HG02610 (cell line): ENCODE measurements around the gene SNX32.

Experiments
- ATAC-seq: cut with Tn5 transposase; IDR thresholded peaks from one replicate; pipeline ENCODE4 v1.9.1; 2021; ENCODE audit warnings: mild to moderate bottlenecking, moderate library complexity; ENCODE audit not compliant: unreplicated experiment

Gene SNX32

DNA sequence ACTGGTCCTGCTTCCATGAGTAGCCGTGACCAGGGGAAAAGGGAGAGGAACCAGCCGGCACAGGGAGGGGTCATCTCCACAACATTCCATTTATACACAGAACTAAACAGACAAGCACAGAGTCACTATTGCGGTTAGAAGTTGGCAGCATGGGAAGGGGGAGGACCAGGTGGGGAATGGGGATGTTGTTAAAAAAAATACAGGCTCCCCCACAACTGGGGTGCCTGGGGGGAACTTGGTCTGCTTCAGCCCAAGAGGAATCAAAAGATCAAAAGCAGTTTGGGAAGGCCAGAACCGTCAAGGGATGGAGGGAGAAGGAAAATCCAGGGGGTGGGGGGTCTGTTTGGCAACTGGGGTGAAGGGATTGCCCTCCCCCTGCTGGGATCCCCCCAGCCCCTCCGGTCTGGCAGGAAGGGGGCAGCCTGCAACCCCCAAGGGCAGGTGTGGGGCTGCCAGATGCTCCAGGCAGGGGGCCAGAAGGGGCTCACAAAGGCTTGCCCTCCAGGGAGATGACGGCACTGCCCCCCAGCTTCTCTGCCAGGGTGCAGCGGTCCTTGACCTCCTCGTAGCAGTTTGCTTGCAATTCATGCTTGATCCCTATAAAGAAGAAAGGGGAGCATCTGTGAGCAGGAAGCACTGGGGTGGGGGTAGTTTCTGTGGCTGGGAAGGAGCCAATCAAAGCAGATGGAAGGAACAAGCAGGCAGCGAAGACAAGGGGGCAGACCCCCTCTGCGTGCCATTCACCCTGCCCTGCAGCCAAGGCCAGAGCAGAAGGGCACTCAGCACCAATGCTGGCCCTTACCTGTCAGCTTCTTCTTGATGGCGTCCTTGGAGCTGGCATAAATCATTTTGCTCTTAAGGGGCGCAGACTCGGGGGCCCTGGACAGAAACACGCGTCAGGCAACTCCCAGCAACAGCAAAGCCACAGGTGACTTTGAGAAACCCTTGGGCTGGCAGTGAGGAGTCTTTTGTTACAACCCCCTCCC is 21.4 kb downstream of the SNX32 start:
- no peak for ATAC-seq

DNA sequence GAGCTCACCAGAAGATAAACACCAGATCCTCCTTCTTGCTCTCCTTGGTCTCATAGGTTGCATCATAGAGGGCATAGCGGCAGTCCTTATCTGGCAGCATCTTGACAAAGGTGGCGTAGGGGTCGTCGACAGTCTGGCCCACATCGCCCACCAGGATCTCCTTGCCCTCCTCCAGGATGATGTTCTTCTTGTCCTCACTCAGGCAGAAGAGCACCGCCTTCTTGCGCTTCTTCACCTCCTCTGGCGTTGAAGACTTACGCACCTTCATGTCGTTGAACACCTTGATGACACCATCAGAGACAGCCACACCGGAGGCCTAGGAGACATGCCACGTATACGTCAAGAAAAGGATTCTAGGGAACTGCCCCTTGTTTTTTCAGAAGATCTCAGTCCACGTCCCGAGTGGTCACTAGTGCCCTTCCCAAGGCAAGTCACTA is 22.2 kb downstream of the SNX32 start:
- no peak for ATAC-seq

DNA sequence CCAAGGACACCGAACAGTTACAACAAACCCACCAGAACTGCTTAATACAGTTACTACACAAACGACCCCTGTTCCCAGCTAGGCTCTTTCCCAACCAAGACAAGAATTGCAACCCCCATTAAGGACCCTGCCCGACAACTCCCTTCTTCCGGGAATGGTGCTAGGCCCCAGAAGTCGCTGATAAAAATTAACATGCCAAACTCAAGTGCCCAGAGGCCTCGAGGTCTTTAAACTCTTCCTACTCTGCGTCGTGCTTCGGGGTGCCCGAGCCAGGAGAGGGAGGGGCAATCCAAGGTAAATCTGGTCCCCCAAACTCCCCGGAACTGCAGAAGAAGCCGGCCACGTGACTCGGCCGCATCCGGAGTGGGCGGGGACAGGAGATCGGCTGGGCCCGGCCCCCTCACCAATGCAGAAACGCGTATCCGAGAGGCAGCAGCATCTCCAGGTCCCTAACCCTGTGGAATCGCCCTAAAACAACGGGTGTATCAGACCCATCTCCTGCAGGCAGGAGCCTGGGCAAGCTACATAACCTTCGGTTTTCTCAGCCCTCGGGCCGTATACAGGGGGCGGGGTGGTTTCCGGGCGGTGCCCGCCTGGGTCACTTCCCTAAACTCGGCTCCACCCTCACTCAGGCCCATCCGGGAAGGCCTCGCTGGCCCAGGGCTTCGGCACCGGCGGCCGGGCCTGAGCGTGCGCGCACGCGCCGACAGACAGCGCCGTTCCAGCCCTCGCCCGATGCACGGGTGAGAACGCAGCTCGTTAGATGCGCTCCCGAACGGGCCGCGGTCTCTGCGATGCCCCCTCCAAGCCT is 23.1 kb downstream of the SNX32 start:
- ATAC-seq, result peak; percentile 27

DNA sequence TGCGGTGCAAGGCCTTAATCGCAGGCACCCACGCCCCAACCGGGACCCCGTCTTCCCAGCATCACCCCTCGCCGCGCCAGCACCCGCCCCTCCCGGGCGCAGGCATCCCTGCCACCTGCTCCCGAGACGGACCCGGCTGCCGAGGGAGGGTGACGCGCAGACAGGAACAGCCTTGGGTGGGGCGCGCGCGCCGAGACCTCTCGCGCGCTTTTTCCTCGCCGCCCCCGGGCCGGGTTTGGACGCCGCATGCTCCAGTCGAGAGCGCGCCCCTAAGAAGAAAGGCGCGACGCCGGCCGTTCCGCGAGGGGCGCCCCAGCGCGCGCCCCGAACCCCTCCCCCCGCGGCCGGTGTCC is 23.7 kb downstream of the SNX32 start:
- no peak for ATAC-seq

DNA sequence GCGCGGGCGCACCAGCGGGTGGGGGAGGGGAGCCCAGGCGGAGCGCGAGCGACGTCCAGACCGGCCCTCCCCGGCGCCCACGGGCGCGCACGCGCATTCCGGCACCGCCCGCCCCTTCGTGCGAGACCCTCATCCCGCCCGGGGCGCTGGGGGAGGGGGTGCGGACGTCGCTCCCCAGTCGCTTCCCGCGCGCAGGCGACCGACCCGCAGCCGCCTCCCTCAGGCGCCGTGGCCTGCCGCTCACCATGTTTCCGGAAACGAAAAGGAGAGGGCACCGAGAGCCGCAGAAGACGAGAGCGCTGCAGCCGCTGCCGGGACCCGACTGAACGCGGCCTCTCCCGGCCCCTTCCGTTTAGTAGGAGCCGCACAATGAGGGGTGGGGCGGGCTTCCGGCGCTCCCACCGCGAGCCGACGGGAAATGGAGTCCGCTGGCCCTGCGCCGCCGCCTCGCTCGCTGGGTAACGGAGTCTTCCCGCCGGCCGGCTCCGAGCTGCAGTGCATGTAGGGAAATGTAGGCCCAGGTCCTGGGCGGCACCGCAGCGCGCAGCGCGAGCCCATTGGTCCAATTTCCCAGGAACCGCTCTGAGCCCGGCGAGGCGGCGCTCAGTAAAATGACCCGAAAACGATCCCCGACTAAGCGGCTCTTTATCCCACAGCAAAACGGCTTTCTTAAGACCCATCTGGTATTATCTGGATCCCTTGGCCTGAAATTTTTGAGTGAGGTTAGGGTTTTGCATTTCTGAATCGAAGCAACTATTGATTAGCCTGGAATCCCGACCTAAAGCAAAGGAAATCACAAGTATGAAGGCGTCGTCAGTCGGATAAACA is 24.3 kb downstream of the SNX32 start, which contains the start of gene CFL1:
CFL1 (minus strand) TSS at position 328 of the 828 bp plus-strand sequence; CDS start at position 247, 81 bp downstream.
- ATAC-seq, result peak; percentile 43

DNA sequence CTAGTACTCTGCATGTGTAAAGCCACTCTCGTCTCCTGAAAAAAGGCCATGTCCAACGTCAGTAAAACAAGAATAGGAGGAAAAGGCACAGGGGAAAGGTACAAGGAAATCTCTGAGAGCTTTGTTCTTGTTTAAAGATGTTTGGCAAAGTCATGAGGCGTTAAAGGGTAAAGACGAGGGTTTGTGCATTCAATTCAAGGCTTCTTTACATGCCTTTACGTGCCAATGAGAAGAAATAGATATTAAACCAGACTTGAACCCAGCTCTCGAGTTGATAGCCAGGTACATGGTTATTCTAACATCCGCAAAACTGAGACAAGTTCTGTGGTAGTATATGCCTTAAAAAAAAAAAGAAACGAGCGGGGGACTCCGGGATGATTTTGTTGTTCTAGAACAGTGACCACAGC is 24.9 kb downstream of the SNX32 start:
- ATAC-seq, result no peak

DNA sequence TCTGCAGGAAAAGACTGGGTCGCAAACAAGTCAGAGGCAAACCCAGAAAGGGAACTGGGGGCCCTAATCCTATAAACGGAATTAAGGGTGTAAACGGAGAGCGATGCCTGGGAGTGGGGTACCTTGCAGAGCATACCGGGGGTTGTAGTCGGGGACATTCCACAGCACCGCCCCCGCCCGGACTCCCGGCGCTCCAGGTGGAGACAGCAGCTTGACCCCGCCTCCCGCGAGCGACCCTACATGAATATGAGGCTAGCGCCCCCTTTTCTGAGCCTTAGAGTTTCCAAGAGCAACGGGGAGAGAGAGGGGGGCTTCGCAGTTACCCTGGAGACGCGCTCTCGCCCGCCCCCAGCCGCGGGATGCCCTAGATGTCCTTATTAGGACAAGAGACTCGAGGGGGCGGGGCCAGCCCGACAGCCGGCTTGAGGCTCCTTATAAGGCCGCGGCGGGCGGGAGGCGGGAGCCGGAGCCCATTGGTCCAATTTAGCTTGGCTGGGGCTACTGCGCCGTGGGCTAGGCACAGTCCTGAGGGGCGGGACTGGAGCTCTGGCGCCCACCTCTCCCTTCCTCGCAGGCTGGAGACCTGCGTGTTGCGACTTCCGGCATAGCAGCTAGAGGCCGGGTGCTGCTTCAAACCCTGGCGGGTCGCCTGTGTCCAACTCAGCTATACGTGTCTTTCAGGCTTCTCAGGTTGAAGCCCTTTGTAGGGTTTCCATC is 25.5 kb downstream of the SNX32 start:
- peak; percentile 62 for ATAC-seq

DNA sequence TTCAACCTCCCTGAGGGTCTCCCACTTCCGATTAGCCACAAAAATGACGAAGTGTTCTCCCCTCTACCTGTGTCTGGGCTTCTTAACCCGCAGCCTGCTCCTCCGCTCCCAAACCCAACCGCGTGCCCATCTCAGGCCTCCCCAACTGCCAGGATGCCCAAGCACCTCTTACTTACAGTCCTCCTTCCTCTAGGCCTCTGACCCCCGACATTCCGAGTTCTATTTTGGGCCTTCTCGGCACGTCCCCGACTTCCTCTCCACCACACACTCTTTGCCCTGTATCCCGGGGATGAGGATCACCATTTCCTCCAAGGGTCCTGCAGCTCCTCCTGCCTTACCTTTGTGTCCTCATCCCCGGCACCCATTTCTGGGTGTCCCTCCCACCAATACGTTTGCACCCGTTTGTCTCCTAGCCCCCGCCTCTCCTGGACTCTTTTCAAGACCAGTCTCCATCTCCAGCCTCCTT is 26.1 kb downstream of the SNX32 start:
- no peak for ATAC-seq

DNA sequence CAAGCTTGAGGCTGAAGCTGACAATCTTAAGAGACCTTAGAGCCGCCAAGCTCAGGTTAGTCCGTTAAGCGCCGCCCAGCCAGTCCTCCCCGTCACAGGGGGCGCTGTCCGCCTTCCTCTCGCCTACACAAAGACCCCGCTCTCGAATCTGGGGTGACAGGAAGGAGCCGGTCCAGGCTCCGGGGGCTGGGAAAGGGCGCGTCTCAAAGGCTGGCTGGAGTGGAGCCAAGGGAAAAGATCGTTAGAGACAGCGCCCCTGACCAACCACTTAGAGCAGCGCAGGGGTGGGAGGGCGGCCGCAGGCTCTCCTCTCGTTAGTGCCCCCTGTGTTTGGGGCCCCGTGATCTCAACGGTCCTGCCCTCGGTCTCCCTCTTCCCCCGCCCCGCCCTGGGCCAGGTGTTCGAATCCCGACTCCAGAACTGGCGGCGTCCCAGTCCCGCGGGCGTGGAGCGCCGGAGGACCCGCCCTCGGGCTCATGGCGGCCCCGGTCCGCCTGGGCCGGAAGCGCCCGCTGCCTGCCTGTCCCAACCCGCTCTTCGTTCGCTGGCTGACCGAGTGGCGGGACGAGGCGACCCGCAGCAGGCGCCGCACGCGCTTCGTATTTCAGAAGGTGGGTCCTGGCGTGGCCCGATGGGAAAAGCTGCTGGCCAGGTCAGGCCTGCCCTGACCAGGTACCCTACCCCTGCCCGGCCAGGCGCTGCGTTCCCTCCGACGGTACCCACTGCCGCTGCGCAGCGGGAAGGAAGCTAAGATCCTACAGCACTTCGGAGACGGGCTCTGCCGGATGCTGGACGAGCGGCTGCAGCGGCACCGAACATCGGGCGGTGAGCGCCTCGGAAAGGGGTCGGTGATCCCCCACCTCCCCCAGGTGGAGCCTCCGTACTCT is 26.8 kb downstream of the SNX32 start, which contains the start of gene MUS81:
MUS81 (plus strand) TSS at position 156 of the 887 bp plus-strand sequence; CDS start at position 477, 321 bp downstream.
- peak; percentile 26 for ATAC-seq

DNA sequence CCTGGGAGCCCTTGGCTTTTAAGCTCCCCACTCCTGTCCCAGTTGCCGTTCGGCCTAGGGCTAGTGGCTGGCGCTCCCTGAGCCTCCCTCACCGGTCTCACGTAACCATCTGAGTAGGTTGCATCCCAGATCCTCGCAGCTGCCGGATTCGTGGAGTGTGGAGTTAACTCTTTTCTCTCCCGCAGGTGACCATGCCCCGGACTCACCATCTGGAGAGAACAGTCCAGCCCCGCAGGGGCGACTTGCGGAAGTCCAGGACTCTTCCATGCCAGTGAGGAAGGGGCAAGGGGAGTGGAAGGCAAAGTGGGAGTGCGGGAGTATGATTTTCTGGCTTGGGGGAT is 27.4 kb downstream of the SNX32 start:
- no peak for ATAC-seq

DNA sequence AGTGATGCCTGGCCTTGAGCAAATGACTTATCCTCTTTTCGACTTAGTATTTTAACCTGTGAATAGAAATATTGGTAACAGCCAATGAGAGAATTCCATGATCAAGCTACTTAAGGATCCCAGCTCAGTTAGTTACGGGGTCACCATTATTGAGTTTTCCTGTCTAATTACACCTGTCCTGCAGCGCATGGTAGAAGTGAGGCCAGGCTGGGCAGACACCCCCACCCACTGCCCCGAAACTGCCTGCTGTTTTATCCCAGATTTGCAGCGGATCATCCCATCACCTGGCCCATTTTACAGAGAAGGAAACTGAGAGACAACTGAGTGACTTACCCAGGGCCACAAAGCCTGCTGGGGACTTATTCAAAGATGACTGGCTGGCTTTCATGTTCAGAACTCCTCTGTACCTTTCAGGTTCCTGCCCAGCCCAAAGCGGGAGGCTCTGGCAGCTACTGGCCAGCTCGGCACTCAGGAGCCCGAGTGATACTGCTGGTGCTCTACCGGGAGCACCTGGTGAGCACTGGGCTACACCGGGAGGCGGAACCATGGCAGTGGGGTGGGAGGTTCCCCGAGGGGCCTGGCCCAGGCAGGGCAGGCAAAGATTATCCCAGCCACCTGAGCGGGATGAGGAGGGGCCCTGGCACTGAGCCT is 27.9 kb downstream of the SNX32 start:
- no peak for ATAC-seq

DNA sequence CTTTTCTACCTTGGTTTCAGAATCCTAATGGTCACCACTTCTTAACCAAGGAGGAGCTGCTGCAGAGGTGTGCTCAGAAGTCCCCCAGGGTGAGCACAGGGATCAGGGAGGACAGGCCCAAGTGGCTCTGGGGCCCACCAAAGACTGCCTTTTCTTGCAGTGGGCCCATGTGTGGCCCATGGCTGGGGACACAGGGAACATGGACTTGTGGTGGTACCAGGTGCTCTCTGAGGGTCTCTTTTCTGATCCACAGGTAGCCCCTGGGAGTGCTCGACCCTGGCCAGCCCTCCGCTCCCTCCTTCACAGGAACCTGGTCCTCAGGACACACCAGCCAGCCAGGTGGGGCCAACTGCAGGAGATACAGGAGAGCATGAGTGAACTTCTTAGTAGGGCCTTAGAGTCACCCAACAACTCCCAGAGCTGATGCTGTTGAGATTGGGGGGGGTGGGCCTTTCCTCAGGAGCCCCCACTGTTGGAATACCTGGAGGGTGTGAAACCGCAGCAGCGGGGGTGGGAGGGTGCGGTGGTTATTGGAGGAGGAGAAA is 28.5 kb downstream of the SNX32 start:
- ATAC-seq, result no peak

DNA sequence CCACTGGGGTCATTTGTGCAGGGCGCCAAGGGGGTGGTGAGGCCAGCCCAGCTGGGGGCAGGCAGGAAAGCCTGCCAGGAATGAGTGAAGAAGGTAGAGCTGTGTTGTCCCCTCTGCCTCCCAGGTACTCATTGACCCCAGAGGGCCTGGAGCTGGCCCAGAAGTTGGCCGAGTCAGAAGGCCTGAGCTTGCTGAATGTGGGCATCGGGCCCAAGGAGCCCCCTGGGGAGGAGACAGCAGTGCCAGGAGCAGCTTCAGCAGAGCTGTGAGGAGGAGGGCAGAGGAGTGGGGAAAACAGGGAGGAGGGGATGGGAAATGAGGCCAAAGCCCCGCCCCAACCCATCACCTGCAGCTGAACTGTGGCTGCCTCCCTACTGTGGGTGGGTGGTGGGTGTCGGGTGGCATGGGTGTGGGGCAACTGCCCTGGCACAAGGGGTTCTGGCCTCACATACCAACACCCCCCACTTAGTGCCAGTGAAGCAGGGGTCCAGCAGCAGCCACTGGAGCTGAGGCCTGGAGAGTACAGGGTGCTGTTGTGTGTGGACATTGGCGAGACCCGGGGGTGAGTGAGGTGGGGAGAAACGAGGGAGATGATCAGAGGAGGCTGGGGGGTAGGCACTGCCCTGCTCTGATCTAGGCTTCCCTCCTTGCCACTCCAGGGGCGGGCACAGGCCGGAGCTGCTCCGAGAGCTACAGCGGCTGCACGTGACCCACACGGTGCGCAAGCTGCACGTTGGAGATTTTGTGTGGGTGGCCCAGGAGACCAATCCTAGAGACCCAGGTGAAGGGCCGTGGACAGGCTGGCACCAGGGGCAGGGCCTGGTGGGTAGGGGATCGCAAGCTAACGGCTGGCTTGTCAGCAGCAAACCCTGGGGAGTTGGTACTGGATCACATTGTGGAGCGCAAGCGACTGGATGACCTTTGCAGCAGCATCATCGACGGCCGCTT is 29.5 kb downstream of the SNX32 start:
- no peak for ATAC-seq

DNA sequence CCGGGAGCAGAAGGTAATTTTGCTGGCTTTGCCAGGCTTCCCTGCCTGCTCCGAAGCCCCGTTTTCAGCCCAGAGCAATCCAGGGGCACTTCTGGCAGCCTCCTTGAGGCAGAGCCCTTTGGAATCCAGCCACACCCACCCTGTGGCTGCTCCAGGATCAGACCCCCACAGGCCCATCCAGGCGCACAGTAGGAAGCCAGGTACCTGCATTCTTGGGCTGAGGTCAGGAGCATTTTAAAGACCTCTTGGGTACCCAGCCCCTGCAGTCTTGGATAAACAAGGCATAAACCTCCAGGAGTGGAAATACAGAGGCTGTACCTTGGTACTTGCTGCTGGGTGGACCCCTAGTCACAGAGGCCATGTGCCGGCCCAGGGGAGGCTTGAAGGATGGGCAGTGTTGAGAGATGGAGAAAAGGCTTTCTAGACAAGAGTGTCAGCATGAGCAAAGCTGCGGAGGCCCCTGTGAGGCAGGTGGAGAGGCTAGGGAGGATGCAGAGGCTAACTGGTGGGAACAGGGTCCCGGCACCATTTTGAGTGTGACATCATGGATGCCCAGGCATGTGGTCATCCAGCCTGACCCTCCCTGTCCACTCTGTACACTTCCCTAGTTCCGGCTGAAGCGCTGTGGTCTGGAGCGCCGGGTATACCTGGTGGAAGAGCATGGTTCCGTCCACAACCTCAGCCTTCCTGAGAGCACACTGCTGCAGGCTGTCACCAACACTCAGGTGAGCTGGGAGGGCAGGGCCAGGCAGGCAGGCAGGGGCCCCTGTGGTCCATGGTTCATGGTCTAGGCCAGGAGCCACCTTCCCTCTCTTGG is 30.3 kb downstream of the SNX32 start:
- ATAC-seq, result no peak

DNA sequence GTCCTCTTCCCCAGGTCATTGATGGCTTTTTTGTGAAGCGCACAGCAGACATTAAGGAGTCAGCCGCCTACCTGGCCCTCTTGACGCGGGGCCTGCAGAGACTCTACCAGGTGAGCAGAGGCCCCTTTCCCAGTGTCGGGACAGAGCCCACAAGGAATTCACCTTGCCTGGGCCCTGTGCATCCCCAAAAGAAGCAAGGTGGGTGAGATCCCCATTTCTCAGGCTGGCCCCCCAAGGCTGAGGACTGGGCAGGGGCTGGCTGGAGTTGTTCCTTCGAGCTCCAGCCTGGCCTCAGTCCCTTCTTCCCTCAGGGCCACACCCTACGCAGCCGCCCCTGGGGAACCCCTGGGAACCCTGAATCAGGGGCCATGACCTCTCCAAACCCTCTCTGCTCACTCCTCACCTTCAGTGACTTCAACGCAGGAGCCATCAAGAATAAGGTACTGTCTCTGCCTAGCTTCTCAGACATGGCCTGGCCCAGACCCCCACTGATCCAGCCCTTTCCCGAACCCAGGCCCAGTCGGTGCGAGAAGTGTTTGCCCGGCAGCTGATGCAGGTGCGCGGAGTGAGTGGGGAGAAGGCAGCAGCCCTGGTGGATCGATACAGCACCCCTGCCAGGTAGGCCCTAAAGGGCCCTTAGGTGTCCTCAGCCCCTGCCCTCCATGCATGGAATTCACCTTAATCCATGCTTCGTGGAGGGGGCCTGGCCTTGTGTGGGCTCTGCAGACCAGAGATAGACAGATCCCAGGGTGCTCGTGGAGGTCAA is 31.1 kb downstream of the SNX32 start:
- no peak for ATAC-seq
